Retinal pigment epithelial cell (primary cell): ENCODE measurements around the gene C5orf58.

ENCODE experiments used
- DNase-seq: peaks from one replicate; pipeline ENCODE4 v3.0.0-alpha.2; 2010; ENCODE audit warnings: low read depth
- H3K4me3 ChIP-seq: 2 replicates; pipeline ENCODE4 v1.5.1; 2011; ENCODE audit warnings: mild to moderate bottlenecking, low read length, control low read depth, moderate library complexity
- TF ChIP-seq, protein P1 (sequence below): conservative IDR thresholded peaks from 2 replicates; pipeline ENCODE4 v1.5.1; 2011; ENCODE audit warnings: low read depth, low read length, control low read depth, inconsistent platforms

Gene C5orf58

DNA sequence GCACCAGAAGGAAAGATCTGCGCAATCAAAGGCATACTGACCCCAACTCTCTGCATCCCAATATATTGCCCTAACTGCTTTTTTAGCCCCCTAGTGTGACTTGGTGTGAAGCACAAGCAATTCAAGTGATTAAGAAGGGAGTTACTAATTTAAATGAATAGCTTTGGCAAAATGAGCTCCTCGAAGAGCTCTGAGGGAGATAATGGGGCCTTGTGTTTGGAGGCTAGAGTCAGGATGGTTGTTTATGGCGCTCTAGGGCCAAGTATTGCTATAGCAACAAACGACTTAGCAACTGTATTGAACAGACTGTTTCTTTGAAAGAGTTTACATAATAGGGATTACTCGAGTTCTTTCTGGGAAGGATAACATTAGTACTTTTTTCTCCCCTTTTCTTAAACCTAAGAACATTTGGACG, 11.5 kb upstream of the C5orf58 start:
- DNase-seq: peak; percentile 34
- TF ChIP-seq, protein P1, sequence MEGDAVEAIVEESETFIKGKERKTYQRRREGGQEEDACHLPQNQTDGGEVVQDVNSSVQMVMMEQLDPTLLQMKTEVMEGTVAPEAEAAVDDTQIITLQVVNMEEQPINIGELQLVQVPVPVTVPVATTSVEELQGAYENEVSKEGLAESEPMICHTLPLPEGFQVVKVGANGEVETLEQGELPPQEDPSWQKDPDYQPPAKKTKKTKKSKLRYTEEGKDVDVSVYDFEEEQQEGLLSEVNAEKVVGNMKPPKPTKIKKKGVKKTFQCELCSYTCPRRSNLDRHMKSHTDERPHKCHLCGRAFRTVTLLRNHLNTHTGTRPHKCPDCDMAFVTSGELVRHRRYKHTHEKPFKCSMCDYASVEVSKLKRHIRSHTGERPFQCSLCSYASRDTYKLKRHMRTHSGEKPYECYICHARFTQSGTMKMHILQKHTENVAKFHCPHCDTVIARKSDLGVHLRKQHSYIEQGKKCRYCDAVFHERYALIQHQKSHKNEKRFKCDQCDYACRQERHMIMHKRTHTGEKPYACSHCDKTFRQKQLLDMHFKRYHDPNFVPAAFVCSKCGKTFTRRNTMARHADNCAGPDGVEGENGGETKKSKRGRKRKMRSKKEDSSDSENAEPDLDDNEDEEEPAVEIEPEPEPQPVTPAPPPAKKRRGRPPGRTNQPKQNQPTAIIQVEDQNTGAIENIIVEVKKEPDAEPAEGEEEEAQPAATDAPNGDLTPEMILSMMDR: peak; percentile 33
- no peak overlapping the region for H3K4me3 ChIP-seq

DNA sequence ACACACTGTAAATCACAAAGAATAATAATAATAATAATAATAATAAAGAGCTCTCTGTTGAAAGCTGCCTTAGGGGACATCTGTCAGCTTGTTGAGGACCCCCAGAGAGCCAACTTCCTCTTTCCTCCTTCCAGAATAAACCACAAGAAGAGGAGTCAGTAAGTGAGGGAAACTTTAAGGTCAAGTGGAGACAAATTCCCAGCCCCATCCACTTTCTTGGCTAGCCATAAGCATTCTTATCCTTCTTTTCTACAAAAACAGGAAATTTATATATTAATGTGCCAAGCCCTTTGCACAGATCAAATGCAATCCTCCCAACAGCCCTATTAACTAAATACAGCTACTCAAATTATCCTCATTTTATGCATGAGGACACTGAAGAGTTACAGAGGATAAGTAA, 9.4 kb upstream of the C5orf58 start:
- TF ChIP-seq, protein P1: no peak
- H3K4me3 ChIP-seq: no peak overlapping the region
- no peak for DNase-seq

DNA sequence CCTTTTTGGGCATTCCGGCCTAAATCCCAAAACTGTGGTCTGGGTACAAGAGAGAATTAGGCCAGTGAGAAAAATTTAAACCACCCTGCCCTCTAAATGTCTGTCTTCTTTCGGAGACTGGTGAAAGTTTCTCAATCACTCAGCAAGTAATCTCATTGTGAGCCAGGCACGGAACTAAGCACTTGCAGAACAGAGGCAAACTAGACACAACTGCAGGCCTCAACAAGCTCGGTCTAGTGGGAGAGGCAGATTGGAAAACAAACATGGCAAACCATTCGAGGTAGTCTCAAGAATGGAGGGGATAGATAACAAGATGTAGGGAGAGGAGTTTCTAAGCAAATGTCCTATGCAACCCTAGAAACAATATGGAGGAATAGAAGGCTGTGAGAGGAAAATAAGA, 8.9 kb upstream of the C5orf58 start:
- H3K4me3 ChIP-seq: no peak overlapping the region
- TF ChIP-seq, protein P1: no peak
- no peak for DNase-seq

DNA sequence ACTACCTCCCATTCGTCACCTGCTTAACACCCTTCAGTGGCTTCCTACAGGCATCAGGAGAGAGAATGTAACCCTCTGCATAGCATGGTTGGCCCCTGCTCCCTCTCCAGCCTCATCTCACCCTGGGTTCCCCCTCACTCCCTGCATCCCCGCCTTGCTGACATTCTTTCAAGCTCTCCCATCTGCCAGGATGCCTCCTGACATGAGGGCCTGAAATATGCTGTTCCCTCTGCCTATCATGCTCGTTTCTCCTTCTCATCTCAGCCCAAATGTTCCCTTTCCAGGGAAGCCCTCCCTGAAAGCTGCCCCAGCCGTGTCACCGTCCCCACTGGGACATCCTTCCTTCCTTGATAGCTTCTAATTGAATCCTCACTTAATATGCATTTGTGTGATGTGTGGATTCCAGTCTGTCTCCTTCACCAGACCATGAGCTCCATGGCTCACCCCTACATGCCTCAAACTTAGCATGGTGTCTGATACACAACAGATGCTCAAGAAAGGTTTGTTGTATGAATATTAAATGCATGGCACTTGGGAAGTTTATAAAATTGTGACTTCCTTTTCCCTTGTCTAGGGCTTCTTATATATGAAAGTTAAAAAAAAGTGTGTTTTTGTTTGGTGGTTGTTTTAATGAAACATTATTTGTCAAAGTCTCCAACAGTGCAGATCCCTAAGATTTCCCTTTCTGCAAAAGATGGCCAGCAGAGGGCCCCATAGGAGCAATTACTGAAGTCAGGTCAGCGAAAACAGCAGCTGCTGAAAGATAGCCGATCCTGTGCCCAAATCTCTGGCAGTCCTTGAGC, 7.3 kb upstream of the C5orf58 start:
- TF ChIP-seq, protein P1: peak; percentile 88
- DNase-seq: no peak
- H3K4me3 ChIP-seq: no peak overlapping the region

DNA sequence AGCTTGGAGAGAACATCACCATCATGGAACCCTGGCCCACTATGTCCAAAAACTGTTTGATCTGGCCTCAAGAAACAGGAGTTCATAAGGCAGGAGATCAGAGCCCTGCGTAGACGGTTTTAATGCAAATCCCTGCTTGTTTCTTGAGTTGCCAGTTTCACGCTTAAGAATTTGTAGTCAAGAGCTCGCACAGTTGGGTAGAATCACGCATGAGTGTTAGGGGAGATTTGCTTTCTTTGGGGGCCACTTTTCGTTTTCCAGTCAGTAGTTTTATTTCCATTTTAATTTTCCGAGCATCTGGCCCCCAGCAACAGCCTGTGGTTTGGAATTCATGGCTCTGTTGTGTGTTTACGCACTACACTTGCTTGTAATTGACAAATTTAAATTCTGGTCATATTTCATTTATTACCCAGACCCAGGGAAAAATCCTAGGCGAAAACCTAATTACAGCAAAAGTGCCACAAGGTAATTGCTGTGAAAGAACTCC, 6.6 kb upstream of the C5orf58 start:
- DNase-seq: no peak
- no peak overlapping the region for H3K4me3 ChIP-seq
- TF ChIP-seq, protein P1: no peak

DNA sequence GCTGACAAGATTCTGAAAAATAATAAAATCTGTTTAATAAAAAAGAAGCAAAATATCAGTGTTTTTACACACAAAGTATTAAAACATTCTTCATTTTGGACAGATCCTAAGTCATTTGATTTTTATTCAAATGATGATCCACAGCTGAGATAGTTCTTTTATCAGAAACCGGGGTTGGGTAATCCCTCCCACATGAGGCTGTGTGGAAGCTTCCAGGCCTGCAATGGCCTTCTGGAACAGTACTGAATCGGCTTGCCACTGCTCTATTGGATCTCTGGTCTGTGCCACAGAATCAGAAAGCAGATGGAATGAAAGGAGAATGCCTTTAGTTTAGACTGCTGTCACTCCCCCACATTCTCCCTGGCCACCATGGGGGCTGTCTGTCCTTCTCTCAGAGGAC, 6.1 kb upstream of the C5orf58 start:
- no peak overlapping the region for H3K4me3 ChIP-seq
- no peak for DNase-seq
- TF ChIP-seq, protein P1: no peak
